ENCODE measurements around the gene DESI1.

The DESI1 gene

DNA sequence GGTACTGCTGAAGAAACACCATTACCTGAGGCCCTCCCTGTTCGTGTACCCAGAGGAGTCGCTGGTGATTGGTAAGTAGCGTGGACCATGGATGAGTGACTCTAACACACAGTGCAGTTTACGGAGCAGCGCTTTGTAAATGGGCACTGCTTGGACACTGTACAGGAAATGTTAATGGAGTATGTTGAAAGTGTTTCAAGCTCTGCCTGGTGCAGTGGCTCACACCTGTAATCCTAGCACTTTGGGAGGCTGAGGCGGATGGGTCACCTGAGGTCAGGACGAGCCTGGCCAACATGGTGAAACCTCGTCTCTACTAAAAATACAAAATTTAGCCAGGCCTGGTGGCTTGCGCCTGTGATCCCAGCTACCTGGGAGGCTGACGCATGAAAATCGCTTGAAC, 30.0 kb upstream of the DESI1 start:
- TF ChIP-seq, protein P1, sequence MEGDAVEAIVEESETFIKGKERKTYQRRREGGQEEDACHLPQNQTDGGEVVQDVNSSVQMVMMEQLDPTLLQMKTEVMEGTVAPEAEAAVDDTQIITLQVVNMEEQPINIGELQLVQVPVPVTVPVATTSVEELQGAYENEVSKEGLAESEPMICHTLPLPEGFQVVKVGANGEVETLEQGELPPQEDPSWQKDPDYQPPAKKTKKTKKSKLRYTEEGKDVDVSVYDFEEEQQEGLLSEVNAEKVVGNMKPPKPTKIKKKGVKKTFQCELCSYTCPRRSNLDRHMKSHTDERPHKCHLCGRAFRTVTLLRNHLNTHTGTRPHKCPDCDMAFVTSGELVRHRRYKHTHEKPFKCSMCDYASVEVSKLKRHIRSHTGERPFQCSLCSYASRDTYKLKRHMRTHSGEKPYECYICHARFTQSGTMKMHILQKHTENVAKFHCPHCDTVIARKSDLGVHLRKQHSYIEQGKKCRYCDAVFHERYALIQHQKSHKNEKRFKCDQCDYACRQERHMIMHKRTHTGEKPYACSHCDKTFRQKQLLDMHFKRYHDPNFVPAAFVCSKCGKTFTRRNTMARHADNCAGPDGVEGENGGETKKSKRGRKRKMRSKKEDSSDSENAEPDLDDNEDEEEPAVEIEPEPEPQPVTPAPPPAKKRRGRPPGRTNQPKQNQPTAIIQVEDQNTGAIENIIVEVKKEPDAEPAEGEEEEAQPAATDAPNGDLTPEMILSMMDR (conservative IDR thresholded peaks at IDR 0.05; ENCODE audit: low read depth), result no peak
- ChIA-PET POLR2A (ENCODE audit: low non-redundant PET) (no interaction called here), CTCF (interaction anchor here (0.7 kb wide), 1 partner anchor 81 kb away, joined by 4 read pairs; no protein-coding TSS in a partner anchor)
- H3K27ac ChIP-seq, result no peak overlapping the region
- DNase-seq (ENCODE audit: low spot score), result no peak

DNA sequence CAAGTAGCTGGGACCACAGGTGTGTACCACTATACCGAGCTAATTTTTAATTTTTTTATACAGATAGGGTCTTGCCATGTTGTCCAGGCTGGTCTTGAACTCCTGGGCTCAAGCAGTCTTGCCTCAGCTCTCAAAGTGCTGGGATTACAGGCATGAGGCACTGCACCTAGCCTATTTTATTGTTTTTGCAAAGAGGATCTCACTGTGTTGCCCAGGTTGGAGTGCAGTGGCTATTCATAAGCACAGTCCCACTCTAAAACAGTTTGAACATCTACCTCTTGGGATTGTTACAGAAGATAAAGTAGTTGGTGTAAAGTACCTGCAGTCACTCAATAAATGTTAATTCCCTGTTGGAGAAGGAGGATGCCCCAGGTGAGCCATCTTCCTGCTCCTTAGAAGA, 29.4 kb upstream of the DESI1 start:
- TF ChIP-seq, protein P1 (conservative IDR thresholded peaks at IDR 0.05; ENCODE audit: low read depth), result no peak
- no peak overlapping the region for H3K27ac ChIP-seq
- POLR2A ChIA-PET (ENCODE audit: low non-redundant PET), result no interaction called here
- no peak for DNase-seq (ENCODE audit: low spot score)
- CTCF ChIA-PET, result interaction anchor here (0.7 kb wide), 1 partner anchor 16 kb away, joined by 3 read pairs; no protein-coding TSS in a partner anchor

DNA sequence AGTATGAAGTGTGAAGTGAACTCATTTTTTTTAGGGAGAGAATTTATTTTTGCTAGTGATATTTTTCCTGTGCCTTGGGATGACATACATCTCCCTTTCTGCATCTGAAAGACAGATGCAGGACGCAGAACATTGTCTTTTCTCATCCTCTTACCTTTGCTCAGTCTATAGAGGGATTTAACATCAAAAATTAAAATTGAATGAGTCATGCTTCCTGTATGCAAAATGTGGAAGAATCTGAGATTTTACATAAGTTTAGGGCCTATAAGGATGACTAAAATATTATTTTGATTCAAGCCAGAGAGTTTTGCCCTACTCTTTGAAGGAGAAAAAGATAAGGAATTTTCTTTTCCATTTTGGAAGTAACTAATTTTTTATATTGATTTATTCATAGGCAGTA, 27.6 kb upstream of the DESI1 start:
- H3K27ac ChIP-seq, result no peak overlapping the region
- ChIA-PET POLR2A (ENCODE audit: low non-redundant PET) (no interaction called here), CTCF (no interaction called here)
- DNase-seq (ENCODE audit: low spot score), result no peak
- TF ChIP-seq, protein P1 (conservative IDR thresholded peaks at IDR 0.05; ENCODE audit: low read depth), result no peak

DNA sequence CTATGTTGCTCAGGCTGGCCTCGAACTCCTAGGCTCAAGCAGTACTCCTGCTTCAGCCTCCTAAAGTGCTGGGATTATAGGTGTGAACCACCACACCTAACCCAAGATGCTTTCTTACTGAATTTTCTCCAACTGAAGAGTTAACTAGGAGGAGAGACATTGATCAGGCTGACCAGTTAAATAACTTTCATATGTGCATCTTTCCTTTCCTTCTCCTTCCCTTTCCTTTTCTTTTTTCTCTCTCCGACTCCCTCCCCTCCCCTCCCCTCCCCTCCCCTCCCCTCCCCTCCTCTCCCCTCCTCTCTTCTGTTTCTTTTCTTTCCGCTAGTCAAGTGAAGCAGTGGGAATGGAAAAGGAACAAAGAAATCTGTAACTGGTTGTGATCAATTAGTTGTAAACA, 26.9 kb upstream of the DESI1 start:
- TF ChIP-seq, protein P1 (conservative IDR thresholded peaks at IDR 0.05; ENCODE audit: low read depth), result no peak
- ChIA-PET CTCF (no interaction called here), POLR2A (ENCODE audit: low non-redundant PET) (no interaction called here)
- no peak for DNase-seq (ENCODE audit: low spot score)
- no peak overlapping the region for H3K27ac ChIP-seq

DNA sequence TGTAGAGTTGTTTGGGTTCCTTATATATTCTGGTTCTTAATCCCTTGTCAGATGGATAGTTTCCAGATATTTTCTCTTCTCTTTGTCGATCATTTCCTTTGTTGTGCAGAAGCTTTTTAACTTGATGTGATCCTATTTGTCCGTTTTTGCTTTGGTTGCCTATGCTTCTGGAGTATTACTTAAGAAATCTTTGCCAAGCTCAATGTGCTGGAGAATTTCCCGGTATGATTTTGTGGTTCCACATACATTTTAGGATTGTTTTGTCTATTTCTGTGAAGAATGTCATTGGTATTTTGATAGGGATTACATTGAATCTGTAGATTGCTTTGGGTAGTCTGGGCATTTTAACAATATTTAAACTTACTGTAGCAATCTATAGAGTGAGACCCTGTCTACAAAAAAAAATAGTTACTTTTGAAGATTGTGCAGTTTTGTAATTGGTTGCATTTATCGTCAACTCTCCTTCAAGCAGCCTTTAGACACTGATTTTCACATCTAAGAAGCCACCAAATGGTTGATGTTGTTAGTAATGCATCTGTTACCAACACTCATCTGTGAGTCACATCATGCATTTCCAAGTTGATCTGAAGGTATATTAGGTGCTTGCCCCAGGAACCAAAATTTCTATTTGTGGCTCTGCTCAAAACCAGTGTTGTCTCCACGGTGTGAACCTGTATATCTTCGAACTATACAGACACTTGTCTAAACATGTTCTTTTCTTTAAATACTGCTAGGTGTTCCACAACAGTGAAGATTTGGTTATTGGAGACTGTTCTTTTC, 21.7 kb upstream of the DESI1 start:
- CTCF ChIA-PET, result no interaction called here
- POLR2A ChIA-PET (ENCODE audit: low non-redundant PET), result no interaction called here
- DNase-seq (ENCODE audit: low spot score), result no peak
- TF ChIP-seq, protein P1 (conservative IDR thresholded peaks at IDR 0.05; ENCODE audit: low read depth), result no peak
- H3K27ac ChIP-seq, result peak overlapping the region; percentile 38

DNA sequence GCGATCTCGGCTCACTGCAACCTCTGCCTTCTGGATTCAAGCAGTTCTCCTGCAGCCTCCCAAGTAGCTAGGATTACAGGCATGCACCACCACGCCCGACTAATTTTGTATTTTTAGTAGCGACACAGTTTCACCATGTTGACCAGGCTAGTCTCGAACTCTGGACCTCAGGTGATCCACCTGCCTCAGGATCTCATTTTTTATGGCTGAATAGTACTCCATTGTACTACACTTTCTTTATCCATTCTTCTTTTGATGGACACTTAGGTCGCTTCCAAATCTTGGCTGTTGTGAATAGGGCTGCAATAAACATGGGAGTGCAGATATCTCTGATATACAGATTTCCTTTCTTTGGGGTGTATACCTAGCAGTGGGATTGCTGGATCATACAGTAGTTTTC, 21.0 kb upstream of the DESI1 start:
- no peak overlapping the region for H3K27ac ChIP-seq
- POLR2A ChIA-PET (ENCODE audit: low non-redundant PET), result no interaction called here
- CTCF ChIA-PET, result no interaction called here
- DNase-seq (ENCODE audit: low spot score), result no peak
- TF ChIP-seq, protein P1 (conservative IDR thresholded peaks at IDR 0.05; ENCODE audit: low read depth), result no peak
